SU-DHL-6 (cell line): ENCODE data around the gene LRIG1.

ENCODE experiments used
- H2AFZ ChIP-seq: fragments of 200-600 bp; sonication (generic); 2 replicates; pipeline ENCODE4 v1.6.1; 2014; ENCODE audit warnings: low read depth, mild to moderate bottlenecking, moderate library complexity, mixed read lengths, antibody characterized with exemption, low read length; ENCODE audit not compliant: severe bottlenecking
- H3F3A ChIP-seq: fragments of 200-600 bp; shearing (Covaris generic); 2 replicates; pipeline ENCODE4 v1.6.0; 2016; ENCODE audit warnings: antibody characterized with exemption, mild to moderate bottlenecking; ENCODE audit not compliant: insufficient read depth
- H3K27ac ChIP-seq: fragments of 200-600 bp; sonication (generic); 2 replicates; pipeline ENCODE4 v1.5.1; 2016; ENCODE audit warnings: low read depth, mild to moderate bottlenecking, low read length, moderate library complexity, mixed read lengths
- H3K27me3 ChIP-seq: fragments of 200-600 bp; sonication (generic), shearing (Covaris generic); 2 replicates; pipeline ENCODE4 v1.6.0; 2014; ENCODE audit warnings: mild to moderate bottlenecking, low read length
- H3K36me3 ChIP-seq: fragments of 200-600 bp; sonication (generic); 2 replicates; pipeline ENCODE4 v1.6.1; 2014; ENCODE audit warnings: mild to moderate bottlenecking, low read length, mixed read lengths
- H3K4me2 ChIP-seq: fragments of 300-600, 200-600 bp; shearing (Covaris generic), sonication (generic); 2 replicates; pipeline ENCODE4 v1.6.0; 2014; ENCODE audit warnings: low read length, low read depth, mild to moderate bottlenecking; ENCODE audit not compliant: poor library complexity, severe bottlenecking
- H3K4me3 ChIP-seq: fragments of 200-600 bp; sonication (generic); 2 replicates; pipeline ENCODE4 v1.5.1; 2014; ENCODE audit warnings: antibody characterized with exemption, low read length, mild to moderate bottlenecking, mixed read lengths; ENCODE audit not compliant: insufficient read depth, poor library complexity, severe bottlenecking
- H3K79me2 ChIP-seq: fragments of 200-600 bp; sonication (generic); 2 replicates; pipeline ENCODE4 v1.6.1; 2014; ENCODE audit warnings: mild to moderate bottlenecking, low read length, moderate library complexity; ENCODE audit not compliant: insufficient read depth
- H3K9ac ChIP-seq: fragments of 200-600 bp; sonication (generic); 2 replicates; pipeline ENCODE4 v1.7.0; 2014; ENCODE audit warnings: mild to moderate bottlenecking, low read length
- H3K9me2 ChIP-seq: fragments of 200-600 bp; sonication (generic); replicated peaks from 2 replicates; pipeline ENCODE4 v1.6.1; 2014; ENCODE audit warnings: low read length; ENCODE audit not compliant: insufficient read depth
- H3K9me3 ChIP-seq: fragments of 200-600 bp; sonication (generic); 2 replicates; pipeline ENCODE4 v1.6.1; 2014; ENCODE audit warnings: low read length, mixed read lengths; ENCODE audit not compliant: insufficient read depth
- H4K20me1 ChIP-seq: fragments of 200-600 bp; sonication (generic); 2 replicates; pipeline ENCODE4 v1.6.1; 2014; ENCODE audit warnings: low read depth, mild to moderate bottlenecking, antibody characterized with exemption, low read length, moderate library complexity, mixed read lengths
- EZH2phosphoT487 ChIP-seq: fragments of 200-600 bp; sonication (generic), shearing (Covaris generic); conservative IDR thresholded peaks from 2 replicates; pipeline ENCODE4 v1.6.1; 2018; ENCODE audit warnings: mild to moderate bottlenecking, antibody characterized with exemption, low read length, moderate library complexity, mixed read lengths
- TF ChIP-seq, protein P1 (sequence below): fragments of 200-600 bp; sonication (generic); IDR thresholded peaks from one replicate; pipeline ENCODE4 v1.5.1; 2017; ENCODE audit warnings: antibody characterized with exemption, mild to moderate bottlenecking, low read length, moderate library complexity; ENCODE audit not compliant: insufficient read depth, poor library complexity, severe bottlenecking

Gene LRIG1

DNA sequence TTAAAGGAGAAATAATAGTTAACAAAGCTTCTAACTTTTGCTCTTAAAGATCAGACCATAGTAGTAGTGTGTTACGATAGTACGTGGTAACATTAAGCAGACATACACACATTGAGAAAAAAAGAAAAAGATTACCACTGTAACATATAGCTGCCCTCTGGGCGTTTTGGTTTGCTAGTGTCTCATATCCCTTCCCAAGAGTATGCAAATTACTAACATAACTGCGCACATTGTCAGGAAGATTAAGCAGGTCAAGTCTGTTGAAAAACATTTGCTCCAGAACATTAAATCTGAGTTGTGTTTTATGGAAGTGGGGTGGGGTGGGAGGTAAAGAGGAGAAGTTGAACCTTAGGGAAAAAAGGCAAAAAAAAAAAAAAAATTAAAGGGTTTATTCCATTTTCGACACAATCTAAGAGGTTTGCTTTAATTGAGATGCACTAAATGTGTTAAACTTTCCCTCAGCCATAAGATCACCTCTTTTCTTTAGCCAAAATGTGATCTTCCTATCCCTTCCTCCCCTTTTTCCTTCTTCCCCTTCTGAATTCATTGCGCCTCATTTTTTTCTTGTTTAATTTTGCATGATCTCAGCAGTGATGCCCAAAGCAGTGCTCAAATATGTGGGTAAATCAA is 1.5 kb upstream of the LRIG1 start:
- Histone ChIP-seq H3K9ac (no peak overlapping the region), H3K9me3 (no peaks in the 10 kb centered on the region), H2AFZ (no peak overlapping the region), H3K36me3 (no peaks in the 10 kb centered on the region), H3F3A (no peaks in the 10 kb centered on the region), H3K4me3 (no peak overlapping the region), H3K4me2 (no peak overlapping the region), H3K9me2 (no peaks in the 10 kb centered on the region), H3K27ac (no peak overlapping the region), H3K27me3 (no peaks in the 10 kb centered on the region; the same call in 1 of the 2 replicates), H3K79me2 (no peaks in the 10 kb centered on the region), H4K20me1 (no peaks in the 10 kb centered on the region)
- no peak for TF ChIP-seq EZH2phosphoT487
- TF ChIP-seq, protein P1, sequence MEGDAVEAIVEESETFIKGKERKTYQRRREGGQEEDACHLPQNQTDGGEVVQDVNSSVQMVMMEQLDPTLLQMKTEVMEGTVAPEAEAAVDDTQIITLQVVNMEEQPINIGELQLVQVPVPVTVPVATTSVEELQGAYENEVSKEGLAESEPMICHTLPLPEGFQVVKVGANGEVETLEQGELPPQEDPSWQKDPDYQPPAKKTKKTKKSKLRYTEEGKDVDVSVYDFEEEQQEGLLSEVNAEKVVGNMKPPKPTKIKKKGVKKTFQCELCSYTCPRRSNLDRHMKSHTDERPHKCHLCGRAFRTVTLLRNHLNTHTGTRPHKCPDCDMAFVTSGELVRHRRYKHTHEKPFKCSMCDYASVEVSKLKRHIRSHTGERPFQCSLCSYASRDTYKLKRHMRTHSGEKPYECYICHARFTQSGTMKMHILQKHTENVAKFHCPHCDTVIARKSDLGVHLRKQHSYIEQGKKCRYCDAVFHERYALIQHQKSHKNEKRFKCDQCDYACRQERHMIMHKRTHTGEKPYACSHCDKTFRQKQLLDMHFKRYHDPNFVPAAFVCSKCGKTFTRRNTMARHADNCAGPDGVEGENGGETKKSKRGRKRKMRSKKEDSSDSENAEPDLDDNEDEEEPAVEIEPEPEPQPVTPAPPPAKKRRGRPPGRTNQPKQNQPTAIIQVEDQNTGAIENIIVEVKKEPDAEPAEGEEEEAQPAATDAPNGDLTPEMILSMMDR, result no peak

DNA sequence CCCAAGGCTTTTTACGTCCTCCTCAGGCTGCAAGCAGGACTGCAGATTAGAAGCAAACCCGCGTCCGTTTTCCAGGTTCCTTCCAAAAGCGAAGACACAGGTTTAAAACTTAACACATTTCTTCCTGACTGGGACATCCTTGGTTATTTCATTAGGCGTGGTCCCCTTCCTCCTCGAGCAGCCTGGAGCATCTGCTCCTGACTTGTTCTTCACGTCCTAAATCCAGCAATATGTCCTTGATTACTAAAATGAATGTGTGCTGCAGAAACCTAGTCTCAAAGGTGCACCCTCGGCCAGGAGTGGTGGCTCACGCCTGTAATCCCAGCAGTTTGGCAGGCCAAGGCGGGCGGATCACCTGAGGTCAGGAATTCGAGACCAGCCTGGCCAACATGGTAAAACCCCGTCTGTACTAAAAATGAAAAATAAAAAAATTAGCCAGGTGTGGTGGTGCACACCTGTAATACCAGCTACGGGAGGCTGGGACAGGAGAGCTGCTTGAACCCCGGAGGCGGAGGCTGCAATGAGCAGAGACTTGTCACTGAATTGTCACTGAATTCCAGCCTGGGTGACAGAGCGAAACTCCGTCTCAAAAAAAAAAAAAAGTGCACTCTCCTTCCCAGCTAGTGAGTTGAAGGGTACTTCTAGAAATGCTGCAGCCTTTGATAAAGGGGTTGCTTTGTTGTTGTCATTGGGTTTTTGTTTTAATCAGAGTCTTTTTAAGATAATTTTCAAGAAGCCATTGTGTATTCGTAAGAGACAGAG is 842 bp upstream of the LRIG1 start:
- Histone ChIP-seq H3K79me2 (no peaks in the 10 kb centered on the region), H3K9me3 (no peaks in the 10 kb centered on the region), H3K9me2 (no peaks in the 10 kb centered on the region), H4K20me1 (no peaks in the 10 kb centered on the region), H3K4me3 (peak overlapping the region; percentile 40), H3K4me2 (peak overlapping the region; percentile 59), H3K27me3 (no peaks in the 10 kb centered on the region; the same call in 1 of the 2 replicates), H3F3A (no peaks in the 10 kb centered on the region), H2AFZ (peak overlapping the region; percentile 70), H3K36me3 (no peaks in the 10 kb centered on the region), H3K27ac (no peak overlapping the region), H3K9ac (peak overlapping the region; percentile 9; the same call in 1 of the 2 replicates)
- TF ChIP-seq, protein P1, result no peak
- TF ChIP-seq EZH2phosphoT487, result no peak

DNA sequence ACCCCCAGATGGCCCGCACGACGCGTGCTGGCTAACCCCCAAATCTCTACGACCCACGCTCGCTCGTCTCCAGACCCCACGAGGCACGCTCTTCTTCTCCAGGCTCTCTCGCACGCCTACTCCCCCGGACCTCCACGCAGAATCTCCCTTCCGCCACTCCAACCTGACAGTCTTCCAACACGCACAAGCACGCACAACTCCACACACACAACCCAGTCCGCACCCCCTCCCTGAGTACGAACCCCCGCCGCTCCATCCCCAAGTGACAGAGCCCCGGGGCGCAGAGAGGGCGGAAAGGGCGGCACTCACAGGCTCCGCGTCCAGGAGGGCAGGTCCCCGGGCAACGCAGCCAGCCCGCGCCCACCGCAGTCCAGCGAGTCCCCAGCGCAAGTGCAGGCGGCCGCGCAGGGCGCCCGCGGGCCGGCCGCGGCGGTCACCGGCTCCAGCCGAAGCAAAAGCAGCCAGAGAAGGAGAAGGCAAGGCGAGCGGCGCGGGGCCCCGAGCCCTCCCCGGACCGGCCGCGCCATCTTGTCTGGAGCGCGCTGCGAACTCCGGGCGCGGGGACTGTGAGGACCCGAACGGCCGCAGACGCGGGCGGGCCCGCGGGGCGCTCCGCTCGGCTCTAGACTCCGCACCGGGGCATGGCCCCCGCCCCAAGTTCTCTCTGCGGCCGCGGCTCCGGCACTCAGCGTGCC is 794 bp downstream of the LRIG1 start:
- Histone ChIP-seq H3K9me3 (no peaks in the 10 kb centered on the region), H3K27me3 (no peaks in the 10 kb centered on the region), H4K20me1 (no peaks in the 10 kb centered on the region), H3F3A (no peaks in the 10 kb centered on the region), H3K36me3 (no peaks in the 10 kb centered on the region), H3K4me3 (peak overlapping the region; percentile 61), H3K27ac (no peak overlapping the region), H2AFZ (peak overlapping the region; percentile 69), H3K9me2 (no peaks in the 10 kb centered on the region), H3K4me2 (peak overlapping the region; percentile 64), H3K9ac (peak overlapping the region; percentile 51), H3K79me2 (no peaks in the 10 kb centered on the region)
- TF ChIP-seq EZH2phosphoT487, result no peak
- TF ChIP-seq, protein P1, result no peak
